A549 treated with CpdA at 1 μM for 4 hours (cell line): ENCODE measurements around the gene RBPMS2. TPM values are rescaled to one million over a fixed set of nuclear protein-coding genes. Genes with fewer than 3 reads are reported as not detected.

Experiments used
- total RNA-seq: library from RNA; stranded (reverse); fragments of 200-300 nt; extraction: Qiagen RNA extraction; gene quantifications from 5 replicates; pipeline ENCODE4 v1.2.3, GENCODE V29; 2022; ENCODE audit warnings: low read depth

RBPMS2 gene
- 7.1 to 9.5 TPM (median 8.9 TPM) in 5 replicates for total RNA-seq

GRCh38 chr15:64775551-64776401, at the start of gene RBPMS2:
RBPMS2 (minus strand) TSS chr15:64775589; CDS start chr15:64775319, 270 bp downstream.

Other genes starting within 250 kb of the RBPMS2 start
- 16.2 to 23.1 TPM (median 20.2 TPM) in 5 replicates for gene PIF1, start 50.1 kb upstream of the RBPMS2 start, total RNA-seq
- gene PLEKHO2, start 66.3 kb upstream of the RBPMS2 start, total RNA-seq: 6.1 to 7.3 TPM (median 6.6 TPM) in 5 replicates
- 1.5 to 1.9 TPM (median 1.8 TPM) in 5 replicates for gene ANKDD1A, start 136.3 kb upstream of the RBPMS2 start, total RNA-seq
- gene SPG21, start 214.3 kb upstream of the RBPMS2 start, total RNA-seq: 110 to 132 TPM (median 123 TPM) in 5 replicates